Gastroesophageal sphincter (tissue), 4 donors: ENCODE data around the gene PYGB. TPM values are rescaled to one million over a fixed set of nuclear protein-coding genes. Genes with fewer than 3 reads are reported as not detected.

Source experiments
- ATAC-seq: fragments of 150-250 bp; one replicate; pipeline ENCODE4 v1.9.1; 2016; ENCODE audit warnings: mild to moderate bottlenecking, moderate library complexity
- H3K27ac ChIP-seq, 4 donors: fragments of 200-600 bp; sonication (generic) in 3 of 4; 1 replicate in 3 of 4; 2 replicates in 1 of 4; pipeline ENCODE4 v1.5.1; 2016 to 2019
- H3K27me3 ChIP-seq: fragments of 200-600 bp; sonication (generic); one replicate; pipeline ENCODE4 v1.5.1; 2019
- H3K36me3 ChIP-seq, 2 donors: fragments of 200-600 bp; sonication (generic); one replicate each; pipeline ENCODE4 v1.5.1; 2019; ENCODE audit warnings: control low read depth in 1 of 2
- H3K4me1 ChIP-seq, 3 donors: fragments of 200-600 bp; sonication (generic); 1 replicate in 2 of 3; 2 replicates in 1 of 3; pipeline ENCODE4 v1.5.1; 2016 to 2019; ENCODE audit warnings: control low read depth in 2 of 3
- H3K4me3 ChIP-seq, 2 donors: fragments of 200-600 bp; sonication (generic); one replicate each; pipeline ENCODE4 v1.5.1; 2019; ENCODE audit warnings: mild to moderate bottlenecking in 1 of 2, moderate library complexity in 1 of 2
- H3K9me3 ChIP-seq, 3 donors: fragments of 200-600 bp; sonication (generic); one replicate each; pipeline ENCODE4 v1.5.1; 2017 to 2019; ENCODE audit warnings: control low read depth in 2 of 3
- CTCF ChIP-seq, 4 experiments: fragments of 200-600 bp in 2 of 4; fragments of 450-650 bp in 2 of 4; sonication (generic) in 1 of 4; IDR thresholded peaks; one replicate each; pipeline ENCODE4 v1.5.1; 2017 to 2019; ENCODE audit warnings: antibody characterized with exemption in 4 of 4, mild to moderate bottlenecking in 2 of 4, moderate library complexity in 2 of 4
- EP300 ChIP-seq: sonication (generic); formaldehyde crosslinking; IDR thresholded peaks from one replicate; pipeline ENCODE4 v1.6.1; 2017; ENCODE audit warnings: antibody characterized with exemption, mild to moderate bottlenecking
- POLR2A ChIP-seq, 2 donors: fragments of 450-650 bp; IDR thresholded peaks; one replicate each; pipeline ENCODE4 v1.6.1; 2017; ENCODE audit warnings: antibody characterized with exemption in 2 of 2, mild to moderate bottlenecking in 2 of 2, moderate library complexity in 1 of 2
- POLR2AphosphoS5 ChIP-seq: sonication (generic); formaldehyde crosslinking; IDR thresholded peaks from one replicate; pipeline ENCODE4 v1.6.1; 2017; ENCODE audit warnings: antibody characterized with exemption
- WGBS, 2 donors: methylation state at CpG; one replicate each; pipeline ENCODE4 v1.1.5; 2018; ENCODE audit warnings: low coverage in 1 of 2; 5-methylcytosine and 5-hydroxymethylcytosine counted together
- small RNA-seq, 4 donors: library from RNA; depleted of rRNA; stranded (forward); fragments of <200 nt; gene quantifications; one replicate each; pipeline ENCODE3, GENCODE V24; 2016
- total RNA-seq, 4 donors: library from RNA; depleted of rRNA; stranded (reverse); fragments of >200 nt; gene quantifications; one replicate each; pipeline ENCODE4 v1.1.0, GENCODE V29; 2016

Gene PYGB
- total RNA-seq, 4 donors from 2014 or later, result 131 to 663 (median 337) TPM

GRCh38 chr20:25341716-25342680, 94.1 kb downstream of the PYGB start:
- no peak for ATAC-seq
- 89 to 92% methylated on average over 2 to 7 of the region's 9 CpGs for WGBS, 2 donors
- Histone ChIP-seq H3K27ac (no peak overlapping the region), H3K36me3 (peaks cover 0 to 15% of the 10 kb centered on the region in 2 donors), H3K27me3 (no peaks in the 10 kb centered on the region), H3K4me3 (no peak overlapping the region), H3K9me3 (no peaks in the 10 kb centered on the region), H3K4me1 (peaks cover 0 to 9% (median 0%) of the 10 kb centered on the region in 3 donors)
- no peak for TF ChIP-seq EP300
- no peak for TF ChIP-seq POLR2A (IDR thresholded peaks at IDR 0.05)
- TF ChIP-seq POLR2AphosphoS5, result no peak
- no peak for TF ChIP-seq CTCF (IDR thresholded peaks at IDR 0.05)

- no peaks in the 10 kb centered on the region for H3K27me3 ChIP-seq
- H3K9me3 ChIP-seq, result no peaks in the 10 kb centered on the region
- 88 to 94% methylated on average over 3 of the region's 3 CpGs for WGBS, 2 donors
- ATAC-seq, result no peak
- peaks cover 0 to 7% (median 0%) of the 10 kb centered on the region in 3 donors for H3K4me1 ChIP-seq
- H3K4me3 ChIP-seq, result no peak overlapping the region
- no peaks in the 10 kb centered on the region for H3K36me3 ChIP-seq
- no peak for TF ChIP-seq CTCF (IDR thresholded peaks at IDR 0.05)
- TF ChIP-seq POLR2AphosphoS5, result no peak
- TF ChIP-seq POLR2A (IDR thresholded peaks at IDR 0.05), result no peak
- TF ChIP-seq EP300, result no peak
- H3K27ac ChIP-seq, result no peak overlapping the region
Measured at GRCh38 chr20:25344634-25345033, 96.7 kb downstream of the PYGB start.

GRCh38 chr20:25345721-25346120, 97.8 kb downstream of the PYGB start:
- no peak for TF ChIP-seq POLR2AphosphoS5
- no peak for TF ChIP-seq POLR2A (IDR thresholded peaks at IDR 0.05)
- TF ChIP-seq EP300, result no peak
- no peak for TF ChIP-seq CTCF (IDR thresholded peaks at IDR 0.05)
- Histone ChIP-seq H3K27me3 (no peaks in the 10 kb centered on the region), H3K4me3 (no peak overlapping the region), H3K4me1 (no peaks in the 10 kb centered on the region), H3K36me3 (no peaks in the 10 kb centered on the region), H3K27ac (no peak overlapping the region), H3K9me3 (no peaks in the 10 kb centered on the region)
- ATAC-seq, result no peak
- WGBS, 2 donors, result 75 to 82% methylated on average over 1 of the region's 1 CpG

GRCh38 chr20:25346349-25346748, 98.5 kb downstream of the PYGB start:
- 87 to 90% methylated on average over 2 to 3 of the region's 6 CpGs for WGBS, 2 donors
- H3K4me1 ChIP-seq, result no peaks in the 10 kb centered on the region
- ATAC-seq, result no peak
- no peaks in the 10 kb centered on the region for H3K27me3 ChIP-seq
- H3K36me3 ChIP-seq, result no peaks in the 10 kb centered on the region
- no peaks in the 10 kb centered on the region for H3K9me3 ChIP-seq
- H3K4me3 ChIP-seq, result no peak overlapping the region
- TF ChIP-seq POLR2A (IDR thresholded peaks at IDR 0.05), result no peak
- TF ChIP-seq POLR2AphosphoS5, result no peak
- no peak for TF ChIP-seq EP300
- no peak for TF ChIP-seq CTCF (IDR thresholded peaks at IDR 0.05)
- no peak overlapping the region for H3K27ac ChIP-seq

Small RNAs within 50 kb of the gene (small RNA-seq; reads per million reads assigned to genes)
- 0 reads per million in 4 donors for gene AL035252.4
- gene AL121772.2, result 0 to 1.4 (median 0) reads per million in 4 donors
- 0 reads per million in 4 donors for gene RF00019

Other genes starting within 250 kb of the PYGB start
- 100 to 1,000 TPM in 1 of 4 donors, 10 to 100 TPM in 3; 44.7 to 105 (median 61.6) TPM for gene ACSS1, start 189.9 kb upstream of the PYGB start, total RNA-seq
- gene VSX1, start 165.9 kb upstream of the PYGB start, total RNA-seq, result not detected
- 10 to 100 TPM; 34.8 to 49.2 (median 43.9) TPM for gene ENTPD6, start 52.4 kb upstream of the PYGB start, total RNA-seq
- 10 to 100 TPM; 19.2 to 45.9 (median 39.3) TPM for gene ABHD12, start 142.8 kb downstream of the PYGB start, total RNA-seq
- gene GINS1, start 159.6 kb downstream of the PYGB start, total RNA-seq, result 1 to 10 TPM in 2 of 4 donors, under 1 TPM in 1, not detected in 1; 0.31 to 1.2 (median 1.2) TPM